Measurements from ENCODE around the gene SPTB.
"Not testable (repeated sequence)": the region's sequence is repeated elsewhere in the genome, so short reads cannot be mapped to it uniquely, and the experiment has no call there.

The SPTB gene

GRCh38 chr14:64811676-64812075 is 68.0 kb downstream of the SPTB start:
- H3K4me3 ChIP-seq (ENCODE audit: low read length): no peak overlapping the region
- TF ChIP-seq CTCF (conservative IDR thresholded peaks at IDR 0.05; ENCODE audit: low read length): no peak
- DNase-seq (ENCODE audit: low read depth): no peak

DNA sequence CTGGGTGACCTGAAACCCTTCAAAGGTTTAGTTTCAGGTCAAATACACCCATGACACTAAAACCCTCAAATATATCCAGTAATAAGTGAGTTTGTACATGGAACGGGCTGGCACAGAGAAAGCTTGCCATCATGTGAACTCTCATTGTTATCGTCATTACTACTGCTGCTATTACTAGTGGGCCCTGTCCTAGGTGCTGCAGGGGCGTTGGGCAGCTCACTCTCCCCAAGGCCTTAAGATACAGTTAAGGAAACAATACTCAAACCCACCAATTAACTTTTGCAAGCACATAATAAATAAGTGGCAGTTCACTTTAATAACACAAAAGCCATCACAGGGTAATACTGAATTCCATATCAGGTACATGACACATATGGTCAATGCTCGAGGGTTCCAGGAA is 71.3 kb downstream of the SPTB start:
- no peak overlapping the region for H3K4me3 ChIP-seq (ENCODE audit: low read length)
- no peak for TF ChIP-seq CTCF (conservative IDR thresholded peaks at IDR 0.05; ENCODE audit: low read length)
- no peak for DNase-seq (ENCODE audit: low read depth)

DNA sequence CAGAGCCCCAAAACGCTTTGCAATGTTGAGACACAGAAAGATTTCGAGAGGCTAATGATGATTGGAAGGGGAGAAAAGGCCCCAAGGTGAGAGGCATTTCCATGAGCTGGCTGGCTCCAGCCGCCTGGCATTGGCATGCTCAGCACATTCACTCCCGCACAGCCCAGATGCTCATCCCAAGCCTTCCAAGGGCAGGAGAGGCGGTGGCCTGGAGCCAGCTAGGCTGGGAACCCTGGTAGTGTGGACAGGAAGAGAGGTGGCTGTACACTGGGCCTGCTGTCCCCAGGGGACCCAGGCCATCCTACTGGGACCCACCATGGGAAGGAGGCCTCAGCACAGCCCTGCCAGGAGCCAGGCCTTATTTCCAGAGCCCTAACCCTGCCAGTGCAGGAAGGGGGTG is 72.2 kb downstream of the SPTB start:
- no peak for TF ChIP-seq CTCF (conservative IDR thresholded peaks at IDR 0.05; ENCODE audit: low read length)
- no peak overlapping the region for H3K4me3 ChIP-seq (ENCODE audit: low read length)
- peak; percentile 5 for DNase-seq (ENCODE audit: low read depth)

DNA sequence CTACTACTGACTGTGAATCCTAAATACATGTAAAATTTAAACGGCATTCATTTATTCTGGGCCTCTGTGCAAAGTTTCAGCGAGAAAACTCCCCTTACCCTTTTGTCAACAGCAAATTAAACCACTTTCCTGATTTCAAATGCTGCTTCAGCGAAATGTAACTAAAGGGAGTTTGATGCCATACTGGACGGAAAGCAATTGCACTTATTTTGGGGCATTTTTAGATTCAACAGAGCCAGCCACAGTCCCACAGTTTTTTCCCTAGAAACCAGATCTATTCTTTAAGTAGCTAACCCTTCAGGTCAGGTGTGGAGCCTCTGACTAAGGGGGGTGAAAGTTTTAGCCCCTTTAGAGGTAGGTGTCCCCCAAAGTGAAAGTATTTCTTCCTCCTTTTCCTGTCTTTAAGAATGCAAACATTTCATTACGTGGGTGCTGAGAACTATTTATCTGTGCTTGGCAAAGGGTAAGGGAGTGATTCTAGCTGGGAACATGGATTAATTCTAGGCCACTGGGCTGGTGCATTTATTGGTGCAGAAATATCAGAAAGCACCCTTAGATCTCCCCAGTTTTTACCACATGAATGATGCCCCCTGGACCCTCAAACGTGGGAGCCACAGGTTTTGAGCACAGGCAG is 72.7 kb downstream of the SPTB start:
- DNase-seq (ENCODE audit: low read depth): no peak
- H3K4me3 ChIP-seq (ENCODE audit: low read length): no peak overlapping the region

DNA sequence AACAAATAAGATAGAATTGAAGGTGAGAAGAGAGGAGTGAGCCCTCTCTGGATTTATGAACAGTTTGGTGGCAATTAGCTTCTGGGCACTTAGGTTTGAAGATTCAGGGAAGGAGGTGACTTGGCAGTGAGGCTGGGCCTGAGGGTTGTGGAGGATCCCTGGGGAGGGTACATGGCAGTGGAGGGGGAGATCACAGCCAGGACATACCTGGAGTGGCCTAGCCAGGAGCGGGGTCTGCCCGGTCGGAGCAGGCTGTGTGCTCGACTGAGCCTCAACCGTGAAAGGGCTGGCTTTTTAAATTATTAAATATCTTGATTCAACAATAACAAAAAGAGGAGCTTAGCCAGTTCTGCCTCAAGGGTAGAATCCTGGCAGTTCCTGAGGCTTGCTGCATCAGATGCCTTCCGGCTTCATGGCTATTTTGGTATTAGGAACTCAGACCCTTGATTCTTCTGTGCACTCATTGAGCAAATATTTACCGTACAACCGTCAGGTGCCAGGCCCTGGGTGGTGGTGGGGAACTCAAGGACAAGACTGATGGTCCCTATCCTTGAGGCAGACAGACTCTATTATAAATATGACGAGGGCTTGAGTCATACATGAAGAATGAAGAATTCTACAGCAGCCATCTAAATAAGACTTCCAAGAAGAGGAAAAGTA is 73.4 kb downstream of the SPTB start:
- no peak for TF ChIP-seq CTCF (conservative IDR thresholded peaks at IDR 0.05; ENCODE audit: low read length)
- H3K4me3 ChIP-seq (ENCODE audit: low read length): no peak overlapping the region
- peak; percentile 80 for DNase-seq (ENCODE audit: low read depth)

More for the DNA sequence above, 72.7 kb downstream of the SPTB start:
- no peak for TF ChIP-seq CTCF (conservative IDR thresholded peaks at IDR 0.05; ENCODE audit: low read length)

DNA sequence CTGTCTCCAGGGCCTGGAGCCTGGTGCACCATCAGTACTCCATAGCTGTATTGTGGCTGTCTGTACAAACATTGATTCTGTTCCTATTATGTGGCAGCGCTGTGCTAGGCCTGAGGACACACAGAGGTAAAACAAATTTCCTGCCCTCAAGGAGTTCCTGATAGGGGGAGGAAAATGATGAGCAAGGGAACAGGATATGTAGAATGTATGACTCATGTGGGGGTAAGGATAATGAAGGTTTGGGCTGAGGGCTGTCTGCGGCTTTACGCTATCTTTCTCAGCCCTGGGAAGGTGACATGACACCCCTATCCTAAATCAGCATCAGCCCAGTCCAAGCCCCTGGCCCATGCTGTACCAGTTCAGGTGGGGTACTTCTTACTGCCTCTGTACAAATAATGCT is 74.1 kb downstream of the SPTB start:
- H3K4me3 ChIP-seq (ENCODE audit: low read length): not testable (repeated sequence)
- peak; percentile 41 for DNase-seq (ENCODE audit: low read depth)

DNA sequence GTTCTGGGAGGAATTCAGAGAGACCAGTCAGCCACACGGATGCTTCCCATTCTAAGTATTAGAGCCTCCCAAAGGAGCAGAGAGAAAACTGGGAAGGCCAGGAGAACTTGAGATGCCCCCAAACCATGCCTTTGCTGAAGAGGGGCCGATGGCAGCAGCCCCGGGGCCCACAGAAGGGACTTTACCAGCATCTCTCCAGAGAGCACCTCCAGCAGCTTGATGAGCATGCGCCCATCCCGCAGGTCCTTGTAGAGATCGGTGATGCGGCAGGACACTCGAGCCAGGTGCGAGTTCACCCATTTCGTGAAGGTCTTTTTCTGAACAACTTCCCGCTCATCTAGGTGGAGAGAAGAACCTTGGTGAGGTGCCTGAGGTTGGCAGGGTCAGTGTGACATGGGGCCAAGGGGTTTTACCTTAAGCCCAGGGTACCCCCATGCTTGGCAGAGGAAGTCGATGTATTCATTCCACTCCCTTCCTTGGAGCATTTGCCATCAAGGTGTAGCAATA is 74.9 kb downstream of the SPTB start:
- H3K4me3 ChIP-seq (ENCODE audit: low read length): no peak overlapping the region
- no peak for DNase-seq (ENCODE audit: low read depth)
- no peak for TF ChIP-seq CTCF (conservative IDR thresholded peaks at IDR 0.05; ENCODE audit: low read length)
